Natural killer cell (primary cell): ENCODE measurements around the gene GMNN. TPM values are rescaled to one million over a fixed set of nuclear protein-coding genes. Genes with fewer than 3 reads are reported as not detected.

Experiments used
- ATAC-seq, 3 donors: fragments of 150-1000 bp in 2 of 3; fragments of 200-7000 bp in 1 of 3; cut with Tn5 transposase; 1 replicate in 1 of 3; 2 replicates in 2 of 3; pipeline ENCODE4 v1.10.0; 2021; ENCODE audit warnings: mild to moderate bottlenecking in 2 of 3, moderate library complexity in 2 of 3
- DNase-seq, 2 donors: peaks; one replicate each; pipeline versions ENCODE4 v3.0.0 to v3.0.0-alpha.2; 2013 to 2021; ENCODE audit warnings: mixed read lengths in 1 of 2
- H3K27ac ChIP-seq: one replicate; pipeline ENCODE4 v1.5.1; 2013; ENCODE audit warnings: mild to moderate bottlenecking, low read length
- H3K27me3 ChIP-seq: one replicate; pipeline ENCODE4 v1.6.1; 2013; ENCODE audit warnings: low read length; ENCODE audit not compliant: control insufficient read depth, insufficient read depth
- H3K36me3 ChIP-seq: one replicate; pipeline ENCODE4 v1.6.1; 2013; ENCODE audit warnings: low read length; ENCODE audit not compliant: control insufficient read depth, insufficient read depth
- H3K4me1 ChIP-seq: one replicate; pipeline ENCODE4 v1.6.1; 2013; ENCODE audit warnings: low read length; ENCODE audit not compliant: control insufficient read depth, insufficient read depth
- H3K4me3 ChIP-seq: one replicate; pipeline ENCODE4 v1.5.1; 2013; ENCODE audit warnings: low read length
- H3K9me3 ChIP-seq: one replicate; pipeline ENCODE4 v1.6.1; 2013; ENCODE audit warnings: low read length; ENCODE audit not compliant: control insufficient read depth, insufficient read depth
- H3K27ac Mint-ChIP-seq, 2 donors: one replicate each; pipeline ENCODE4 v1.8.0; 2022; ENCODE audit warnings: mild to moderate bottlenecking in 2 of 2, mixed read lengths in 2 of 2, moderate library complexity in 1 of 2
- H3K27me3 Mint-ChIP-seq, 2 donors: one replicate each; pipeline ENCODE4 v1.8.0; 2022; ENCODE audit warnings: low read depth in 2 of 2, mixed read lengths in 2 of 2
- H3K36me3 Mint-ChIP-seq: one replicate; pipeline ENCODE4 v1.8.0; 2022; ENCODE audit warnings: mixed read lengths
- H3K4me1 Mint-ChIP-seq, 2 donors: one replicate each; pipeline ENCODE4 v1.8.0; 2022; ENCODE audit warnings: mixed read lengths in 2 of 2
- H3K4me3 Mint-ChIP-seq: one replicate; pipeline ENCODE4 v1.8.0; 2022; ENCODE audit warnings: mild to moderate bottlenecking, moderate library complexity, mixed read lengths
- H3K9me3 Mint-ChIP-seq, 2 donors: one replicate each; pipeline ENCODE4 v1.8.0; 2022; ENCODE audit warnings: mixed read lengths in 2 of 2
- CTCF ChIP-seq: fragments of 200-600 bp; IDR thresholded peaks from one replicate; pipeline ENCODE4 v1.8.0; 2022; ENCODE audit warnings: antibody characterized with exemption
- WGBS: methylation state at CpG from one replicate; pipeline ENCODE4 v1.1.7; 2013; ENCODE audit warnings: missing lambda C conversion rate; ENCODE audit not compliant: insufficient coverage; 5-methylcytosine and 5-hydroxymethylcytosine counted together
- intact Hi-C: fragments of 100-400 bp; cut with micrococcal nuclease; formaldehyde crosslinking; loops from one replicate; pipeline ENCODE4 v1.14.2; 2022
- total RNA-seq, 4 donors: library from RNA; stranded (reverse); fragments of 120-200 nt in 1 of 4; gene quantifications; one replicate each; pipeline versions ENCODE4 v1.2.3 to v1.2.4, GENCODE V29; 2013 to 2022

Gene GMNN
- total RNA-seq, 3 donors from 2014 or later (not counting 1 experiment from before 2014, with no cell fraction given): 11.0 to 23.7 (median 17.8) TPM

- Histone ChIP-seq H3K36me3 (peaks cover 8% of the 10 kb centered on the region), H3K9me3 (no peaks in the 10 kb centered on the region), H3K4me1 (no peaks in the 10 kb centered on the region), H3K27ac (no peak overlapping the region), H3K4me3 (no peak overlapping the region), H3K27me3 (no peaks in the 10 kb centered on the region)
- DNase-seq (no peak), ATAC-seq (no peak)
- H3K9me3 Mint-ChIP-seq: no peaks in the 10 kb centered on the region
- TF ChIP-seq CTCF: no peak
- no peaks in the 10 kb centered on the region for H3K36me3 Mint-ChIP-seq
- peak overlapping the region; percentile 10 to 72 for H3K27ac Mint-ChIP-seq
- peaks cover 11 to 20% of the 10 kb centered on the region in 2 donors for H3K4me1 Mint-ChIP-seq
- 94% methylated on average over 6 of the region's 6 CpGs for WGBS
- intact Hi-C loops: no loop called here
- no peaks in the 10 kb centered on the region for H3K27me3 Mint-ChIP-seq
- H3K4me3 Mint-ChIP-seq: no peak overlapping the region
Measured at GRCh38 chr6:24796616-24797290, 22.0 kb downstream of the GMNN start.

GRCh38 chr6:24797596-24798216, 23.0 kb downstream of the GMNN start:
- Mint-ChIP-seq H3K4me3 (no peak overlapping the region), H3K4me1 (peaks cover 11 to 20% of the 10 kb centered on the region in 2 donors), H3K9me3 (no peaks in the 10 kb centered on the region), H3K27me3 (no peaks in the 10 kb centered on the region), H3K27ac (peak overlapping the region; percentile 19 to 73), H3K36me3 (no peaks in the 10 kb centered on the region)
- no peak for DNase-seq
- H3K36me3 ChIP-seq: peaks cover 13% of the 10 kb centered on the region
- ATAC-seq: no peak
- no peaks in the 10 kb centered on the region for H3K27me3 ChIP-seq
- H3K4me1 ChIP-seq: no peaks in the 10 kb centered on the region
- no peak overlapping the region for H3K4me3 ChIP-seq
- H3K9me3 ChIP-seq: no peaks in the 10 kb centered on the region
- no peak for TF ChIP-seq CTCF
- intact Hi-C loops: no loop called here
- WGBS: 90% methylated on average over 5 of the region's 6 CpGs
- H3K27ac ChIP-seq: no peak overlapping the region

GRCh38 chr6:24798740-24799540, 24.2 kb downstream of the GMNN start, which contains the start of gene ARMH2:
ARMH2 (minus strand) TSS chr6:24798917; CDS start chr6:24798857, 60 bp downstream.
- H3K27me3 Mint-ChIP-seq: no peaks in the 10 kb centered on the region
- H3K4me1 ChIP-seq: no peaks in the 10 kb centered on the region
- DNase-seq (no peak), ATAC-seq (no peak)
- no peaks in the 10 kb centered on the region for H3K27me3 ChIP-seq
- intact Hi-C loops: no loop called here
- peaks cover 11 to 20% of the 10 kb centered on the region in 2 donors for H3K4me1 Mint-ChIP-seq
- H3K36me3 ChIP-seq: peaks cover 24% of the 10 kb centered on the region
- no peak within 1 kb of the TSS for H3K27ac ChIP-seq
- TF ChIP-seq CTCF: no peak
- peak within 1 kb of the TSS; percentile 51 to 73 for H3K27ac Mint-ChIP-seq
- no peak within 1 kb of the TSS for H3K4me3 Mint-ChIP-seq
- no peaks in the 10 kb centered on the region for H3K9me3 Mint-ChIP-seq
- no peak within 1 kb of the TSS for H3K4me3 ChIP-seq
- no peaks in the 10 kb centered on the region for H3K36me3 Mint-ChIP-seq
- 94% methylated on average over 13 of the region's 13 CpGs for WGBS
- H3K9me3 ChIP-seq: no peaks in the 10 kb centered on the region
